Duodenal mucosa (tissue), 2 donors: ENCODE data around the gene POU3F1.
"Not testable (repeated sequence)": the region's sequence is repeated elsewhere in the genome, so short reads cannot be mapped to it uniquely, and the experiment has no call there.

Experiments used
- H3K27ac ChIP-seq: one replicate; pipeline ENCODE4 v1.7.0; 2013; ENCODE audit warnings: low read depth, low read length
- H3K27me3 ChIP-seq, 2 donors: one replicate each; pipeline ENCODE4 v1.7.0; 2013; ENCODE audit warnings: low read length in 2 of 2, control low read depth in 1 of 2; ENCODE audit not compliant: insufficient read depth in 2 of 2, control insufficient read depth in 1 of 2
- H3K36me3 ChIP-seq, 2 donors: one replicate each; pipeline ENCODE4 v1.7.0; 2013; ENCODE audit warnings: low read length in 2 of 2, control low read depth in 1 of 2; ENCODE audit not compliant: insufficient read depth in 2 of 2, control insufficient read depth in 1 of 2
- H3K4me1 ChIP-seq, 2 donors: one replicate each; pipeline ENCODE4 v1.7.0; 2013; ENCODE audit warnings: low read length in 2 of 2, control low read depth in 1 of 2; ENCODE audit not compliant: insufficient read depth in 2 of 2, control insufficient read depth in 1 of 2
- H3K4me3 ChIP-seq, 2 donors: one replicate each; pipeline ENCODE4 v1.7.0; 2013; ENCODE audit warnings: low read length in 2 of 2, low read depth in 1 of 2
- H3K9ac ChIP-seq, 2 donors: one replicate each; pipeline ENCODE4 v1.7.0; 2013; ENCODE audit warnings: low read length in 2 of 2, low read depth in 1 of 2
- H3K9me3 ChIP-seq, 2 donors: one replicate each; pipeline ENCODE4 v1.7.0; 2013; ENCODE audit warnings: low read length in 2 of 2, control low read depth in 1 of 2; ENCODE audit not compliant: control insufficient read depth in 1 of 2

The POU3F1 gene

DNA sequence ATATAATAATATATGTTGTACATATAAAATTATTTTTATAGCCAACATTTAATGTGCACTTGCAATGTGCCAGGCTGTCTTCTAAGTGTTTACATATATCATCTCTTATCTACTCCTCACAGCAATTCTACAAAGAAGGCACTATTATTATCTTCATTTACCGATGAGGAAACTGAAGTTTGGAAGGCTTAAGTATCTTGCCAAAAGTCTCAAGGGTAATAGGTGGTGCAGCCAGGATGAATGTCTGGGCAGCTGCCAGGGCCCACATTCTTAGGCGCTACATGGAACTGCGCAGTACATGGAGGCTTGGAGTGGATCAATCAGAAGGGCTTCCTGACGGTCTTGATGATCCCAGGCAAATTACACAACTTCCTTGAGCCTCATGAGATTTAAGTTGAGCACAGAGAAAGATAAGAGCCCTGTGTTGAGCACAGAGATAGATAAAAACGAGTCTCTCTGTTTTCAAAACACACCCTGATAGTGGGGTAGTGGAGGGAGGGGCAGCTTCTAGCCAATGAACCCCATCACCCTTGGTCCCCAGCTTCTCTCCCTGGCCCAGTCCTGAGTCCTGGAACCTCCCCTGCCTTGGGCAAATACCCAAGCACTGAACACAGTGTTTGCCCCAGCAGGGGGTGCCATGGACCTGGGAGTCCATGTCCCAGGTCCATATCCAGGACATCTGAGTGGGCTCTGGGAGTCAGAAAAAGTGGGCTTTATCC lies 9.2 kb downstream of the POU3F1 start:
- H3K36me3 ChIP-seq = no peaks in the 10 kb centered on the region
- no peaks in the 10 kb centered on the region for H3K9me3 ChIP-seq
- H3K27me3 ChIP-seq = peaks cover 19 to 34% of the 10 kb centered on the region in 2 donors
- H3K4me3 ChIP-seq = no peak overlapping the region
- no peak overlapping the region for H3K9ac ChIP-seq
- H3K4me1 ChIP-seq = no peaks in the 10 kb centered on the region
- no peak overlapping the region for H3K27ac ChIP-seq

DNA sequence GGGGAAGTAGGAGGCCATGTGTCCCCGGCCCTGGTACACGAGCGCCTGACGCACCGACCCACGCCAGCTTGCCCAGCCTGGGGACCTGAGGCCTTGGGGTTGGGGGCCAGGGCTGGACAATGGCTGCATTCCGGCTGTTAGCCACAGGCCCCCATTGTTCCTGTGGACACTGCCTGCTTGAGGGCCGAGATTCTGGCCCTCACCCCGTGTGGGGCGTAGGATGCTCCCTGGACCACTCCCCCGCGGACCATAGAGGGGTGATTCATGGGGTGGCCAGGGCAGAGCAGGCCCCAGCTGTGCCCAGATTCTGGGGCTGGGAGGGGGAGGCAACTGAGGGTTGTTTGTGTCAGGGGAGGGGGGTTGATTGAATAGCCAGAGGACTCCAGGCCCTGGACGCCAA lies 11.7 kb downstream of the POU3F1 start:
- H3K36me3 ChIP-seq = no peaks in the 10 kb centered on the region
- peaks cover 4 to 7% of the 10 kb centered on the region in 2 donors for H3K4me1 ChIP-seq
- H3K4me3 ChIP-seq = no peak overlapping the region
- H3K9ac ChIP-seq = no peak overlapping the region
- H3K27ac ChIP-seq = no peak overlapping the region
- H3K27me3 ChIP-seq = peaks cover under 1 to 14% of the 10 kb centered on the region in 2 donors
- no peaks in the 10 kb centered on the region for H3K9me3 ChIP-seq

DNA sequence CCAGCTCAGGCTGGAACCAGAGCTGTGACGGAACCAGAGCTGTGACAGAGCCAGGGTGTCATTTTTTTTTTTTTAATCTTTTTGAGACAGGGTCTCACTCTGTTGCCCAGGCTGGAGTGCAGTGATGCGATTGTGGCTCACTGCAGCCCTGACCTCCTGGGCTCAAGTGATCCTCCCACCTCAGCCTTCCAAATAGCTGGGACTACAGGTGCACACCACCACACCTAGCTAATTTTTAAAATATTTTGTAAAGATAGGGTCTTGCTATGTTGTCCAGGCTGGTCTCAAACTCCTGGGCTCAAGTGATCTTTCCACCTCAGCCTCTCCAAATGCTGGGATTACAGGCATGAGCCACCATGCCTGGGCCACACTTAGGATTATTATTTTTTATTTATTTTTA lies 13.6 kb downstream of the POU3F1 start:
- not testable (repeated sequence) for H3K9ac ChIP-seq, H3K9me3 ChIP-seq, H3K36me3 ChIP-seq, H3K4me3 ChIP-seq, H3K27ac ChIP-seq, H3K27me3 ChIP-seq
- peaks cover 11 to 17% of the 10 kb centered on the region in 2 donors for H3K4me1 ChIP-seq

DNA sequence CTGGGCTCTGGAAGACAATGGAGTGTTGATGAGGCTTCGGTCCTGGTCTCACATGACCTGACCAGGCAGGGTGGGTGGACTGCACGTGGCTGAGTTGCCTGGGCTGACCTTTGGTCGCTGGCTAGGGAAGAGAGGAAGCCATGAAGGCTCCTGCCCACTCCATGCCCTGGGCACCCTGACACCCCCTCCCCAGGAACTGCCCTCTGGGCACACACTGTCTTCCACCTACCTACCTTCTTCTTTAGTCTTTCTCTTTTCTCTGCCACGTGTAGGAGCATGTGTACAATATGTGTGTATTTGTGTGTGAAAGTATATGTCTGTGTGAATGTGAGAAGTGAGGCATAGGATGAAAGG lies 15.1 kb downstream of the POU3F1 start:
- Histone ChIP-seq H3K9ac (no peak overlapping the region), H3K4me1 (peaks cover 11 to 17% of the 10 kb centered on the region in 2 donors), H3K9me3 (no peaks in the 10 kb centered on the region)

DNA sequence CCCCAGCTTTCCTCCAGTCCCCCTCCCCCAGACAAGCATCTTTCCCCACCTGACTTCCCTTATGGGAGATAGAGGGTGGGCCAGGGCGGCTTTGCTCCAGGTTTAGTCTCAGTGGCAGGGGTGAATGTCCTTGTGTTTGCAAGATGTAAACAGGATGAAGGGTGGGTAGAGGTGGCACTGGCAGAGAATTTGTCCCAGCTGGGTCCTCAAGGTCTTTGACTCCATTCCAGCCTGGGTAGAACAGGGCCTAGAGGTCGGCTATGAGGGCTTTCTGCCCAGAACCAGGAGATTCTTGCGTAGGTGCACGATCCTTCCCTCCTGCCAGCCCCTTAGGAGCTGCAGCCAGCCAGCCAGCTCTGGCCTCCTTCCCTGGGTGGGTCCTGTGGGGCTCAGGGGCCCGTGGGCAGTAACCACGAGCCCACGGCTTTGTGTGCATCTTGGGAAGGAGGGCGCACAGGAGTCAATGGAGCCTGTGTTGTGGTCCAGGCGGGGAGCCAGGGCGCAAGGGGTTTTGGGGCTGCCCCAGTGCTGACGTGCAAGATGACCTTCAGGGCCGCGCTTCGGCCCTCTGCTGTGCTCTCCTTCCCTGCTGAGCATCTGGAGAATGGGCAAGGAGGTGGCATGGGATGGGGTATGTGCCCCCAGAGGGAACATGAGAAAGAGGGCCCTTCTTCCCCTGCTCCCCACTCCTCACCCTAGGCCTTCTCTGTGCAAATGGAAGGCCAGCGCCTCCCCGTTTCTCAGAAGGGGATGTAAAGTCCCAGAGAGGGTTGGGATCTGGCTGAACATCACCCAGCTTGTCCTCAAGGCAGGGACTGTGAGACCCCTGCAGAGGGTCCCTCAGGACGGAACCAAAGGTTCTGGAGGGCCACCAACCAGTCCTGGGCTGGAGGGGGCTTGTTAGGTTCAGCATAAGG lies 15.7 kb downstream of the POU3F1 start:
- Histone ChIP-seq H3K27ac (no peak overlapping the region), H3K4me3 (no peak overlapping the region), H3K9ac (no peak overlapping the region), H3K27me3 (no peaks in the 10 kb centered on the region), H3K9me3 (no peaks in the 10 kb centered on the region), H3K36me3 (peaks cover 2 to 5% of the 10 kb centered on the region in 2 donors), H3K4me1 (peaks cover 11 to 17% of the 10 kb centered on the region in 2 donors)

More for the DNA sequence above, 15.1 kb downstream of the POU3F1 start:
- H3K27ac ChIP-seq = no peak overlapping the region
- no peak overlapping the region for H3K4me3 ChIP-seq
- no peaks in the 10 kb centered on the region for H3K27me3 ChIP-seq
- H3K36me3 ChIP-seq = no peaks in the 10 kb centered on the region

DNA sequence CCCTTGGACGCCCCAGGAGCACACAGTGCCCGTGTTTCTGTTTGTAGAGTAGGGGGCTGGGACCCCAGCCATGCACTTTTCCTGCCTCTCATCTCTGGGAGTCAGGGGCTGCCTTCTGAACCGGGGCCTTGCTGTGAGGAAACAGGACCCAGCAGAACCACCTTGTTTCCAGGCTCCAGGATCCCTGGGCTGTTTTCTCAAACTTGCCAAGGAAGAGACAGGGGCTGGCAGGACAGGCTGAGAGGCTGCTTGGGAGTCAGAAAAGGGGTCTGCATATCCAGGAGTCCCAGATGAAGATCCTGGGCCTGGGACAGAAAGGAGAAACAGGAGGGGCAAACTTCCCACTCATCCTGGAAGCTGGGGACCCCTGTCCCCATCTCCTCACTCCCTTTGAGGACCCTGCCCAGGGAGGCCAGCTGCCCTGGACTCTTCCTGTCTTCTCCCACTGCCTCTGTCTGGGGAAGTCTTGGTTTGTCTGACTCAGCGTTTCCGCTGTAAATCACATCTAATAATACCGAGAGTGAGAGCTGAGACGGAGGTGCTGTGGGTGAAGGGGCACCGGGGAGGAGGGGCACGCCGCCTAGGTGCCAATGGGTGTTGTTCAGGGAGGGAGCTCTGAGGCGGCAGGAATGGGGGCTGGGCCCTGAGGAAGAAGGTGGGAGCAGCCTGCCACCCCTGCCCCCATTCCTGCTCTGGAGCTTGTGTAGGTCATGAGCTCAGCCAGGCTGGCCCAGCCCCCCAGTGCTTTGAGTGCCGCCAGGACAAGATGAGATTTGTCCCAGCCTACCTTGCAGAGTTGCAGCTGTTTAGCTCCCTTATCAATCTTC lies 16.7 kb downstream of the POU3F1 start:
- H3K4me1 ChIP-seq = peaks cover 11 to 17% of the 10 kb centered on the region in 2 donors
- no peak overlapping the region for H3K9ac ChIP-seq
- H3K9me3 ChIP-seq = no peaks in the 10 kb centered on the region
- H3K27ac ChIP-seq = no peak overlapping the region
- no peak overlapping the region for H3K4me3 ChIP-seq
- H3K27me3 ChIP-seq = no peaks in the 10 kb centered on the region
- peaks cover 11 to 14% of the 10 kb centered on the region in 2 donors for H3K36me3 ChIP-seq

DNA sequence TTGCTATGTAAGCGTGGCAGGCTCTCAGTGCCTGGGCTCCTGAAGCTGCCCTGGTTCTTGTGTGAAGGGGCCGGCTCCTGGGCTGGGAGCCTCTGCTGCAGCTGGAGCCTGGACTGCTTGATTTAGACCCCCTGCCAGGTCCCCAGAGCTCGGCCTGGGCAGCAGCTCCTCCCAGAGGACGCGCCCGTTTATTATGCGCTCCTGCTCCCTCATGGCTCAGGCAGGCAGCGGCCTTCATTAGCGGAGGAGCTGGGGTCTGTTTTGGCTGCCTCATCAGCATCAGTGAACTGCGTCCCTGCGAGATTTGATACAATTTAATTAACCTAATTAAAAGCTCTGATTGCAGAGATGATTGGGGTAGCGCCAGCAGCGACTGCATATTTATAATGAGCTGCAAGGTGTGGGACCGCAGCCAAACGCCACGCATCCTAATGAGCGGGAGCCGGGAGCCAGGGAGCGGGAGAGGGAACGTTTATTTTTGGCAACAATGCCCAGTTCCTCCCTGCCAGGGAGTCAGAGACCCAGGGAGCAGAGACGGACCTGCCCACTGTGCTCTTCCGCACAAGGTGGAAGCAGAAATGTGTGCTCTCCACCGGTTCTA lies 17.4 kb downstream of the POU3F1 start:
- Histone ChIP-seq H3K9ac (no peak overlapping the region), H3K27me3 (no peaks in the 10 kb centered on the region), H3K27ac (no peak overlapping the region), H3K9me3 (no peaks in the 10 kb centered on the region), H3K4me3 (no peak overlapping the region), H3K36me3 (peaks cover 13 to 19% of the 10 kb centered on the region in 2 donors), H3K4me1 (peaks cover 11 to 17% of the 10 kb centered on the region in 2 donors)

DNA sequence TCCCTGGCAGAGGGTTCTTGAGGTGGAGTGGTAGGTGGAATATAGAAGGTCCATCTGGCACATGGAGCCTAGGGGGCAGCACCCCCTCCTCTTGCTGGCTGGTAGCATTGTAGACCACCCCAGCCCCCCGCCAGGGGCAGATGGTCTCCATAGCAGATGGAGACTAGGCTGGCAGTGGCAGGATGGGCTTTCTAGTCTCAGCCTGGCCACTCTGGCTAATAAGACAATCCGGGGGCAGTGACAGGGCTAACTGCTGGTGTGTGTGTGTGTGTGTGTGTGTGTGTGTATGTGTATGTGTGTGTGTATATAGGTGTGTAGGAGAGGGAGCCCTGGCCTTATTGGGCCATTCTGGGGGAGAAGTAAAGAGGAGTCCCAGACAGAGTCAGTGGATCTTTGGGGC lies 17.9 kb downstream of the POU3F1 start:
- Histone ChIP-seq H3K27ac (no peak overlapping the region), H3K4me1 (peaks cover 11 to 17% of the 10 kb centered on the region in 2 donors), H3K4me3 (no peak overlapping the region), H3K36me3 (peaks cover 13 to 25% of the 10 kb centered on the region in 2 donors), H3K9me3 (no peaks in the 10 kb centered on the region), H3K9ac (no peak overlapping the region), H3K27me3 (no peaks in the 10 kb centered on the region)

DNA sequence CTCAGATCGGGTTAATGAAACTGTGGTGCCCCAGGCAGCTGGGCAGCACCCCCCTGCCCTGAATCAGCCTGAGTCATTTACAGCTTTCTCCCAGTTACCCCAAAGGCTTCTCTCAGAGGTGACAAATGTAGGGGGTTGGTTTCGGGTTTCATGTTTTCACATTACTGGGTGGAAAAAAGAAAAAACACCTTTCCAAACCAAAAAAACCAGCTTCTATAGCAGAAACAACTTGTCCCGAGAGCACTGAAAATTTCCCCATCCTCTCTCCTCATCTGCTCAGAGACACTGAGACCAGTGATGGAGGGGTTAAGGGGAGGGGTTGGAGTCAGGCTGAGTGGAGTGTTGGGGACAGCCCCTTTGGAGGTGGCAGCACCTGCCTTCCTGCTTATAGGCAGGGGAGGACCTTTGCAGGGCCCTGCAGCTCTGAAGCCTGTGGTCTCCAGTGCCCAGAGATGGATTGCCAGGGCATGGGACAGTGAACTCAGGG lies 18.4 kb downstream of the POU3F1 start:
- no peak overlapping the region for H3K27ac ChIP-seq
- H3K9me3 ChIP-seq = no peaks in the 10 kb centered on the region
- no peak overlapping the region for H3K4me3 ChIP-seq
- peaks cover 17 to 30% of the 10 kb centered on the region in 2 donors for H3K36me3 ChIP-seq
- peaks cover 11 to 17% of the 10 kb centered on the region in 2 donors for H3K4me1 ChIP-seq
- no peaks in the 10 kb centered on the region for H3K27me3 ChIP-seq
- H3K9ac ChIP-seq = no peak overlapping the region
